OCI-LY7 (cell line): ENCODE results near the gene FAM161A. TPM values are rescaled to one million over a fixed set of nuclear protein-coding genes. Genes with fewer than 3 reads are reported as not detected.
A peak's percentile ranks its signal among the peaks of the same experiment; 100 is the strongest.

Experiments
- BruUV-seq: library from RNA; stranded (reverse); fragments of 400-500 nt; replicated peaks from 2 replicates; lab custom pipeline; 2021; lab: Mats Ljungman, UMichigan
- CTCF ChIA-PET: fragments of 300-600 bp; sonication (Branson Sonifier 250); formaldehyde crosslinking; loops from one replicate; lab custom pipeline; 2022; ENCODE audit warnings: antibody characterized with exemption; ENCODE audit not compliant: unreplicated experiment; lab: Charles Lee
- POLR2A ChIA-PET: fragments of 300-600 bp; sonication (Branson Sonifier 250); formaldehyde crosslinking; loops from one replicate; lab custom pipeline; 2022; ENCODE audit warnings: antibody characterized with exemption; lab: Charles Lee
- DNase-seq: peaks from one replicate; pipeline ENCODE4 v3.0.0-alpha.2; 2015; ENCODE audit warnings: low spot score
- H2AFZ ChIP-seq: fragments of 200-600 bp; sonication (generic), shearing (Covaris generic); 2 replicates; pipeline ENCODE4 v1.6.1; 2014; ENCODE audit warnings: mild to moderate bottlenecking, antibody characterized with exemption, low read length, moderate library complexity
- H3K27ac ChIP-seq: fragments of 200-600 bp; sonication (generic); 2 replicates; pipeline ENCODE4 v1.5.1; 2014; ENCODE audit warnings: mixed run types, low read depth, mild to moderate bottlenecking, moderate library complexity, low read length, inconsistent platforms; ENCODE audit not compliant: poor library complexity, severe bottlenecking
- H3K36me3 ChIP-seq: fragments of 200-600 bp; sonication (generic); 2 replicates; pipeline ENCODE4 v1.6.1; 2014; ENCODE audit warnings: mild to moderate bottlenecking, antibody characterized with exemption, low read length, moderate library complexity, mixed read lengths; ENCODE audit not compliant: insufficient read depth
- H3K4me1 ChIP-seq: fragments of 200-600 bp; sonication (generic); 2 replicates; pipeline ENCODE4 v1.5.1; 2014; ENCODE audit warnings: mild to moderate bottlenecking, low read length; ENCODE audit not compliant: insufficient read depth, poor library complexity, severe bottlenecking
- H3K4me2 ChIP-seq: fragments of 200-600 bp; sonication (generic); 2 replicates; pipeline ENCODE4 v1.6.1; 2014; ENCODE audit warnings: mild to moderate bottlenecking, low read length
- H3K4me3 ChIP-seq: fragments of 200-600 bp; sonication (generic); 2 replicates; pipeline ENCODE4 v1.5.1; 2014; ENCODE audit warnings: mild to moderate bottlenecking, low read depth, low read length; ENCODE audit not compliant: poor library complexity, severe bottlenecking
- H3K79me2 ChIP-seq: fragments of 200-600 bp; sonication (generic); 2 replicates; pipeline ENCODE4 v1.6.1; 2016; ENCODE audit warnings: low read depth, mild to moderate bottlenecking, low read length, moderate library complexity, mixed read lengths; ENCODE audit not compliant: insufficient read depth
- H3K9me2 ChIP-seq: fragments of 200-600 bp; sonication (generic); 2 replicates; pipeline ENCODE4 v1.6.1; 2016; ENCODE audit warnings: mild to moderate bottlenecking, low read length, mixed read lengths; ENCODE audit not compliant: insufficient read depth
- H3K9me3 ChIP-seq: fragments of 200-600 bp; sonication (generic); 2 replicates; pipeline ENCODE4 v1.6.1; 2014; ENCODE audit warnings: mild to moderate bottlenecking, mixed run types, low read length, mixed read lengths
- H4K20me1 ChIP-seq: fragments of 200-600 bp; sonication (generic); 2 replicates; pipeline ENCODE4 v1.6.1; 2014; ENCODE audit warnings: mild to moderate bottlenecking, antibody characterized with exemption, low read length, moderate library complexity, mixed read lengths; ENCODE audit not compliant: insufficient read depth
- EZH2phosphoT487 ChIP-seq: fragments of 200-600 bp; sonication (generic); IDR thresholded peaks from 2 replicates; pipeline ENCODE4 v1.6.1; 2018; ENCODE audit warnings: low read depth, borderline replicate concordance, mild to moderate bottlenecking, mixed run types, antibody characterized with exemption, low read length, moderate library complexity, mixed read lengths
- intact Hi-C: fragments of 100-400 bp; cut with micrococcal nuclease; formaldehyde crosslinking; loops from one replicate; pipeline ENCODE4 v1.10.0; 2022; ENCODE audit not compliant: unreplicated experiment
- total RNA-seq, 2 experiments: library from RNA; depleted of rRNA in 1 of 2; stranded (reverse); fragments of >200 nt in 1 of 2; shearing (Covaris generic) in 1 of 2; gene quantifications; 2 replicates each; pipeline ENCODE4 v1.2.3, GENCODE V29; 2014 to 2022
- TF ChIP-seq, protein P1 (sequence below): fragments of 200-600 bp; sonication (generic); conservative IDR thresholded peaks from 2 replicates; pipeline ENCODE4 v1.5.1; 2014; ENCODE audit warnings: mild to moderate bottlenecking, antibody characterized with exemption, low read length, moderate library complexity, mixed read lengths

Gene FAM161A
- total RNA-seq, 2 experiments from 2014 or later, result 3.5 to 4.6 TPM

- Histone ChIP-seq H3K36me3 (no peaks in the 10 kb centered on the region), H3K4me1 (no peaks in the 10 kb centered on the region), H3K27ac (no peak overlapping the region), H4K20me1 (no peaks in the 10 kb centered on the region), H3K4me3 (no peak overlapping the region), H3K79me2 (no peaks in the 10 kb centered on the region), H3K4me2 (no peak overlapping the region), H3K9me2 (no peaks in the 10 kb centered on the region), H3K9me3 (0 out of 2 replicates have a peak, but pooled peaks cover 3% of the 10 kb centered on the region), H2AFZ (no peak overlapping the region)
- CTCF ChIA-PET, result no interaction called here
- BruUV-seq, result no TSS peak
- DNase-seq, result no peak
- POLR2A ChIA-PET, result no interaction called here
- TF ChIP-seq, protein P1, sequence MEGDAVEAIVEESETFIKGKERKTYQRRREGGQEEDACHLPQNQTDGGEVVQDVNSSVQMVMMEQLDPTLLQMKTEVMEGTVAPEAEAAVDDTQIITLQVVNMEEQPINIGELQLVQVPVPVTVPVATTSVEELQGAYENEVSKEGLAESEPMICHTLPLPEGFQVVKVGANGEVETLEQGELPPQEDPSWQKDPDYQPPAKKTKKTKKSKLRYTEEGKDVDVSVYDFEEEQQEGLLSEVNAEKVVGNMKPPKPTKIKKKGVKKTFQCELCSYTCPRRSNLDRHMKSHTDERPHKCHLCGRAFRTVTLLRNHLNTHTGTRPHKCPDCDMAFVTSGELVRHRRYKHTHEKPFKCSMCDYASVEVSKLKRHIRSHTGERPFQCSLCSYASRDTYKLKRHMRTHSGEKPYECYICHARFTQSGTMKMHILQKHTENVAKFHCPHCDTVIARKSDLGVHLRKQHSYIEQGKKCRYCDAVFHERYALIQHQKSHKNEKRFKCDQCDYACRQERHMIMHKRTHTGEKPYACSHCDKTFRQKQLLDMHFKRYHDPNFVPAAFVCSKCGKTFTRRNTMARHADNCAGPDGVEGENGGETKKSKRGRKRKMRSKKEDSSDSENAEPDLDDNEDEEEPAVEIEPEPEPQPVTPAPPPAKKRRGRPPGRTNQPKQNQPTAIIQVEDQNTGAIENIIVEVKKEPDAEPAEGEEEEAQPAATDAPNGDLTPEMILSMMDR, result no peak
- no peak for TF ChIP-seq EZH2phosphoT487
- intact Hi-C loops, result no loop called here
These were observed 68.3 kb downstream of the FAM161A start for GRCh38 chr2:61785583-61785982.

DNA sequence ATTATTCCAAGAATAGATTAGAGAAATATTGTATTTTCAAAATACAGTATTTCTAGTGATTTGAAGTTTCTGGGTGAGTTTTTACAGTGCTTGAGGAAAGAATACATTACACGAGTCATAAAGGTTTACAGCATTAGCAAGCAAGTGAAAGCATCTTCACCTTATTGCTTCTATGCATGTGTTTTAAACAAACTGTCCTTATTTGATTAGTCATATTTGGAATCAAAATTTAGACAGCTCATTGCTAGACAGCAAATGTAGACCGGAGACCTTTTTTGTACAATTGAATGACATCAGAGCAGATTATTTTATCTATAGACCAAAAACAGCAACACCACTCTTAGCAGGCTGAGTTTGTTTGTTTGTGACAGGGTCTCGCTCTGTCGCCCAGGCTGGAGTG, 69.2 kb downstream of the FAM161A start:
- H4K20me1 ChIP-seq, result no peaks in the 10 kb centered on the region
- no peak overlapping the region for H3K4me2 ChIP-seq
- intact Hi-C loops, result no loop called here
- H3K4me1 ChIP-seq, result no peaks in the 10 kb centered on the region
- H3K36me3 ChIP-seq, result no peaks in the 10 kb centered on the region
- CTCF ChIA-PET, result no interaction called here
- no peak overlapping the region for H3K4me3 ChIP-seq
- H3K79me2 ChIP-seq, result no peaks in the 10 kb centered on the region
- POLR2A ChIA-PET, result interaction anchor here (0.7 kb wide), 1 partner anchor 22 kb away, joined by 3 read pairs; no protein-coding TSS in a partner anchor
- DNase-seq, result no peak
- no peak overlapping the region for H3K27ac ChIP-seq
- BruUV-seq, result no TSS peak
- no peak for TF ChIP-seq EZH2phosphoT487
- TF ChIP-seq, protein P1, result no peak
- H2AFZ ChIP-seq, result no peak overlapping the region
- no peaks in the 10 kb centered on the region for H3K9me2 ChIP-seq
- H3K9me3 ChIP-seq, result 0 out of 2 replicates have a peak, but pooled peaks cover 7% of the 10 kb centered on the region

DNA sequence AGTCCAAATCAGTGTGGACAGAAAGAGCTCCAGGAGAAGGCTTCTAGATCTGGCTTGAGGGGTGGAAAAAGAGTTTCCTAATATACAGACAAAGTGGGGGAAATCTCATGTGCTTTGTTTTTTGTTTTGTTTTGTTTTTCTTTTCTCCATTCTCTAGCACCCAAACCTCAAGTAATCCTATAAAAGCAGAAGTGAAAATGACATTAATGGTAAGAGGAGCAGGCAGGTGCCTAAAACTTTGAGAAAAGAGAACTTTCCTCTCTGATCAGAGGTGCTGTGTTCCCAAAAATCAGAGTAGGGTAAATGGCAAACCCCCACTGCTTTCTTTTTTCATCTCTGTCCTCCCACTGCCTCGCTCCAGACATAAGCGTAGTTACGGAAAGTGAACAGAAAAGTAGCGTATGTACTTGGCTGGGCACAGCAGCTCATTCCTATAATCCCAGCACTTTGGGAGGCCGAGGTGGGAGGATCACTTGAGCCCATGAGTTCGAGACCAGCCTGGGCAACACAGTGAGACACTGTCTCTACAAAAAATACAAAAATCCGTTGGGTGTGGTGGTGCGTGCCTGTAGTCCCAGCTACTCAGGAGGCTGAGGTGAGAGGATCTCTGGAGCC, 77.8 kb downstream of the FAM161A start:
- Histone ChIP-seq H3K27ac (peak overlapping the region; percentile 72), H3K4me2 (peak overlapping the region; percentile 79), H3K79me2 (no peaks in the 10 kb centered on the region), H3K4me3 (peak overlapping the region; percentile 51), H2AFZ (peak overlapping the region; percentile 71), H3K4me1 (peaks cover 29% of the 10 kb centered on the region), H4K20me1 (no peaks in the 10 kb centered on the region), H3K9me2 (no peaks in the 10 kb centered on the region), H3K9me3 (0 out of 2 replicates have a peak, but pooled peaks cover 7% of the 10 kb centered on the region), H3K36me3 (no peaks in the 10 kb centered on the region)
- no TSS peak for BruUV-seq
- CTCF ChIA-PET, result no interaction called here
- intact Hi-C loops, result no loop called here
- POLR2A ChIA-PET, result interaction anchor here (0.5 to 1.1 kb wide), 5 partner anchors 12 to 1427 kb away, joined by 4 to 8 read pairs (median 5); no protein-coding TSS in a partner anchor
- DNase-seq, result peak; percentile 81
- no peak for TF ChIP-seq EZH2phosphoT487
- TF ChIP-seq, protein P1, result no peak
